B cell (primary cell): Measurements from ENCODE around the gene CDH12. TPM values are rescaled to one million over a fixed set of nuclear protein-coding genes. Genes with fewer than 3 reads are reported as not detected.

Experiments
- ATAC-seq: fragments of 200-7000 bp; cut with Tn5 transposase; one replicate; pipeline ENCODE4 v1.10.0; 2021; ENCODE audit warnings: low read depth, mild to moderate bottlenecking, moderate number of reproducible peaks, moderate library complexity
- CTCF ChIA-PET: fragments of 350-600 bp; sonication (Branson Sonifier 250); formaldehyde crosslinking; loops from one replicate; lab custom pipeline; 2021; ENCODE audit warnings: antibody characterized with exemption, inconsistent platforms; lab: Charles Lee
- POLR2A ChIA-PET: fragments of 350-600 bp; sonication (Branson Sonifier 250); formaldehyde crosslinking; loops from one replicate; lab custom pipeline; 2021; ENCODE audit warnings: antibody characterized with exemption; lab: Charles Lee
- DNase-seq: peaks from one replicate; pipeline ENCODE4 v3.0.0; 2013
- H2AFZ ChIP-seq: 2 replicates; pipeline ENCODE4 v1.6.1; 2012; ENCODE audit warnings: mild to moderate bottlenecking, low read depth, low read length; ENCODE audit not compliant: insufficient read depth, poor library complexity, severe bottlenecking
- H3K27ac ChIP-seq, 2 donors: 1 replicate in 1 of 2; 2 replicates in 1 of 2; pipeline ENCODE4 v1.5.1; 2012 to 2013; ENCODE audit warnings: low read length in 2 of 2, mild to moderate bottlenecking in 2 of 2, moderate library complexity in 1 of 2
- H3K27me3 ChIP-seq, 4 experiments: fragments of 200-600 bp in 1 of 4; sonication (generic) in 1 of 4; replicated peaks in 1 of 4; 1 replicate in 2 of 4; 2 replicates in 2 of 4; pipeline versions ENCODE4 v1.6.1 to v1.7.0; 2013 to 2016; ENCODE audit warnings: low read length in 3 of 4, mild to moderate bottlenecking in 2 of 4, mixed read lengths in 1 of 4, moderate library complexity in 1 of 4; ENCODE audit not compliant: insufficient read depth in 4 of 4, control insufficient read depth in 3 of 4; ENCODE audit errors: control extremely low read depth in 1 of 4
- H3K36me3 ChIP-seq, 2 experiments: replicated peaks in 1 of 2; 1 replicate in 1 of 2; 2 replicates in 1 of 2; pipeline versions ENCODE4 v1.6.1 to v1.7.1; 2013; ENCODE audit warnings: low read length in 1 of 2; ENCODE audit not compliant: insufficient read depth in 2 of 2, control insufficient read depth in 1 of 2; ENCODE audit errors: control extremely low read depth in 1 of 2, extremely low read depth in 1 of 2
- H3K4me1 ChIP-seq, 2 donors: fragments of 200-600 bp in 1 of 2; sonication (generic) in 1 of 2; 1 replicate in 1 of 2; 2 replicates in 1 of 2; pipeline versions ENCODE4 v1.5.1 to v1.6.1; 2013 to 2017; ENCODE audit warnings: low read length in 2 of 2; ENCODE audit not compliant: control insufficient read depth in 2 of 2, insufficient read depth in 2 of 2
- H3K4me2 ChIP-seq: replicated peaks from 2 replicates; pipeline ENCODE3; 2012; ENCODE audit warnings: mild to moderate bottlenecking, low read depth, low read length; ENCODE audit not compliant: poor library complexity, severe bottlenecking
- H3K4me3 ChIP-seq, 5 experiments: fragments of 200-600 bp in 1 of 5; sonication (generic) in 1 of 5; 1 replicate in 3 of 5; 2 replicates in 2 of 5; pipeline versions ENCODE4 v1.5.1 to v1.7.0; 2011 to 2016; ENCODE audit warnings: low read length in 4 of 5, mild to moderate bottlenecking in 4 of 5, low read depth in 2 of 5, control low read depth in 1 of 5, moderate library complexity in 1 of 5; ENCODE audit not compliant: insufficient read depth in 1 of 5; ENCODE audit errors: control extremely low read depth in 1 of 5, extremely low read depth in 1 of 5
- H3K79me2 ChIP-seq: fragments of 200-600 bp; sonication (generic); one replicate; pipeline ENCODE4 v1.6.0; 2016; ENCODE audit warnings: low read length; ENCODE audit not compliant: control insufficient read depth, insufficient read depth
- H3K9ac ChIP-seq: fragments of 200-600 bp; sonication (generic); 2 replicates; pipeline ENCODE4 v1.6.1; 2017; ENCODE audit warnings: mild to moderate bottlenecking, low read length, moderate library complexity
- H3K9me3 ChIP-seq, 3 donors: one replicate each; pipeline versions ENCODE4 v1.6.1 to v1.7.1; 2013; ENCODE audit warnings: low read length in 2 of 3; ENCODE audit not compliant: control insufficient read depth in 2 of 3, insufficient read depth in 1 of 3; ENCODE audit errors: control extremely low read depth in 1 of 3
- H4K20me1 ChIP-seq: 2 replicates; pipeline ENCODE4 v1.6.0; 2012; ENCODE audit warnings: mild to moderate bottlenecking, low read length; ENCODE audit not compliant: insufficient read depth, control insufficient read depth, poor library complexity, severe bottlenecking
- H3K27ac Mint-ChIP-seq: one replicate; pipeline ENCODE4 v1.8.0; 2021; ENCODE audit warnings: mixed read lengths
- H3K27me3 Mint-ChIP-seq: one replicate; pipeline ENCODE4 v1.8.0; 2021; ENCODE audit warnings: mixed read lengths
- H3K4me1 Mint-ChIP-seq: one replicate; pipeline ENCODE4 v1.8.0; 2021; ENCODE audit warnings: mixed read lengths
- H3K4me3 Mint-ChIP-seq: one replicate; pipeline ENCODE4 v1.8.0; 2021; ENCODE audit warnings: mixed read lengths
- H3K9me3 Mint-ChIP-seq: one replicate; pipeline ENCODE4 v1.8.0; 2022; ENCODE audit warnings: mixed read lengths; ENCODE audit not compliant: insufficient read depth
- EZH2 ChIP-seq: IDR thresholded peaks from 2 replicates; pipeline ENCODE4 v1.6.1; 2012; ENCODE audit warnings: borderline replicate concordance, low read depth, mild to moderate bottlenecking, moderate library complexity, low read length; ENCODE audit not compliant: insufficient read depth, poor library complexity, severe bottlenecking
- WGBS: methylation state at CpG from one replicate; pipeline ENCODE4 v1.1.5; 2013; ENCODE audit warnings: missing lambda C conversion rate; ENCODE audit not compliant: insufficient coverage; 5-methylcytosine and 5-hydroxymethylcytosine counted together
- intact Hi-C: fragments of 100-400 bp; cut with micrococcal nuclease; formaldehyde crosslinking; loops from one replicate; pipeline ENCODE4 v1.10.0; 2022
- polyA plus RNA-seq: library from polyadenylated mRNA; depleted of rRNA; stranded (reverse); fragments of >200 nt; gene quantifications from 2 replicates; pipeline ENCODE4 v1.2.3, GENCODE V29; 2012
- total RNA-seq, 2 donors: library from RNA; stranded (reverse); fragments of 120-200 nt in 1 of 2; gene quantifications; 1 replicate in 1 of 2; 2 replicates in 1 of 2; pipeline versions ENCODE4 v1.2.3 to v1.2.4, GENCODE V29; 2013 to 2022
- TF ChIP-seq, protein P1 (sequence below): fragments of 200-600 bp; IDR thresholded peaks from one replicate; pipeline ENCODE4 v1.8.0; 2022; ENCODE audit warnings: antibody characterized with exemption, mild to moderate bottlenecking

The CDH12 gene
- total and polyA plus RNA-seq, 2 donors (not counting 1 experiment from before 2014, with no cell fraction given), result not detected

DNA sequence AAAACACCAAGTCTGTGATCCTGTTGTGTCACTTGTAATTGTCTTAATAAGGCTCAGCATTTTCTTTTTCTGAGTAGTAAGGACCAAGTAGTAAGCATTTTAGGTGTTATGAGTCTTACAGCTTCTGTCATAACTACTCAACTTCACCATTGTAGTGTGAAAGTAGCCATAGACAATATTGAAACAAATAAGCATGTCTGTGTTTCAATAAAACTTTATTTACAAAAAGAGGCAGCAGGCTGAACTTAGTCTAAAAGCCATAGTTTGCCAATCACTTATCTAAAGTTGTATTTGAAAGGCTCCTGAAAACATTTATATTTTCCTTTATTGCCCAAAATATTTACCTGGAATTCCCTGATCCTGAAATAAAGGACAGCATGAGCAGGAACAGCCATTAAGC is 796.1 kb downstream of the CDH12 start:
- Mint-ChIP-seq H3K27me3 (no peaks in the 10 kb centered on the region), H3K4me1 (no peaks in the 10 kb centered on the region), H3K4me3 (no peak overlapping the region), H3K9me3 (peaks cover 2% of the 10 kb centered on the region), H3K27ac (no peak overlapping the region)
- H3K4me3 ChIP-seq, result no peak overlapping the region
- no peaks in the 10 kb centered on the region for H3K79me2 ChIP-seq
- ChIA-PET CTCF (no interaction called here), POLR2A (no interaction called here)
- no peaks in the 10 kb centered on the region for H3K9me3 ChIP-seq
- DNase-seq (no peak), ATAC-seq (no peak)
- H4K20me1 ChIP-seq, result no peaks in the 10 kb centered on the region
- H3K27ac ChIP-seq, result no peak overlapping the region
- no peaks in the 10 kb centered on the region for H3K4me1 ChIP-seq
- no peaks in the 10 kb centered on the region for H3K27me3 ChIP-seq
- no peaks in the 10 kb centered on the region for H3K36me3 ChIP-seq
- H3K4me2 ChIP-seq, result no peak overlapping the region
- TF ChIP-seq EZH2, result no peak
- TF ChIP-seq, protein P1, sequence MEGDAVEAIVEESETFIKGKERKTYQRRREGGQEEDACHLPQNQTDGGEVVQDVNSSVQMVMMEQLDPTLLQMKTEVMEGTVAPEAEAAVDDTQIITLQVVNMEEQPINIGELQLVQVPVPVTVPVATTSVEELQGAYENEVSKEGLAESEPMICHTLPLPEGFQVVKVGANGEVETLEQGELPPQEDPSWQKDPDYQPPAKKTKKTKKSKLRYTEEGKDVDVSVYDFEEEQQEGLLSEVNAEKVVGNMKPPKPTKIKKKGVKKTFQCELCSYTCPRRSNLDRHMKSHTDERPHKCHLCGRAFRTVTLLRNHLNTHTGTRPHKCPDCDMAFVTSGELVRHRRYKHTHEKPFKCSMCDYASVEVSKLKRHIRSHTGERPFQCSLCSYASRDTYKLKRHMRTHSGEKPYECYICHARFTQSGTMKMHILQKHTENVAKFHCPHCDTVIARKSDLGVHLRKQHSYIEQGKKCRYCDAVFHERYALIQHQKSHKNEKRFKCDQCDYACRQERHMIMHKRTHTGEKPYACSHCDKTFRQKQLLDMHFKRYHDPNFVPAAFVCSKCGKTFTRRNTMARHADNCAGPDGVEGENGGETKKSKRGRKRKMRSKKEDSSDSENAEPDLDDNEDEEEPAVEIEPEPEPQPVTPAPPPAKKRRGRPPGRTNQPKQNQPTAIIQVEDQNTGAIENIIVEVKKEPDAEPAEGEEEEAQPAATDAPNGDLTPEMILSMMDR, result no peak
- intact Hi-C loops, result no loop called here
- H2AFZ ChIP-seq, result no peak overlapping the region
- H3K9ac ChIP-seq, result no peak overlapping the region

DNA sequence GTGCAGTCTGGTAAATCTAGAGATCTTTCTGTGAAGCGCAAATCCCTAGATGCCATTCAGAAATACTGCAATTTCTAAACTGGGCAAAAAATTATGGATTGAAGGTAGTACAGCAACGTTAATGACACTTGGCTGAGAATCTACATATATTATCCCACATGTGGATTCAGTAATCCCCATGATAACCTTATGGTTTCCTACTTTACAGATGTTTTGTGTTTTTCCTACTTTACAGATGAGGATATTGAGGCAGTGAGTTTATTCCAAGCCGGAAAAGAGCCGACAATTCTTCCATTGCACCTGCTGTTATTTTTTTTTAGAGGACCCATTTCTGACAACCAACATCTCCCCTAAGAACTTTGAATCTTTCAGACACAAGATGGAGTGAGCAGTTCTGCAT is 796.5 kb downstream of the CDH12 start:
- no CpG with 5 or more reads among the region's 4 CpGs for WGBS
- Histone ChIP-seq H2AFZ (no peak overlapping the region), H3K27ac (no peak overlapping the region)

More for the DNA sequence above, 796.5 kb downstream of the CDH12 start:
- no peaks in the 10 kb centered on the region for H3K27me3 Mint-ChIP-seq
- H4K20me1 ChIP-seq, result no peaks in the 10 kb centered on the region
- no peaks in the 10 kb centered on the region for H3K79me2 ChIP-seq
- no peaks in the 10 kb centered on the region for H3K4me1 Mint-ChIP-seq
- H3K36me3 ChIP-seq, result no peaks in the 10 kb centered on the region
- H3K9ac ChIP-seq, result no peak overlapping the region
- no peak overlapping the region for H3K27ac Mint-ChIP-seq
- TF ChIP-seq, protein P1, result no peak
- TF ChIP-seq EZH2, result no peak
- POLR2A ChIA-PET, result no interaction called here
- H3K4me1 ChIP-seq, result no peaks in the 10 kb centered on the region
- CTCF ChIA-PET, result no interaction called here
- peaks cover 2% of the 10 kb centered on the region for H3K9me3 Mint-ChIP-seq
- H3K4me3 ChIP-seq, result no peak overlapping the region
- intact Hi-C loops, result no loop called here
- H3K9me3 ChIP-seq, result no peaks in the 10 kb centered on the region
- no peak overlapping the region for H3K4me3 Mint-ChIP-seq
- H3K4me2 ChIP-seq, result no peak overlapping the region
- DNase-seq (no peak), ATAC-seq (no peak)
- H3K27me3 ChIP-seq, result no peaks in the 10 kb centered on the region
